Vagina (tissue), 2 donors: Measurements from ENCODE around the gene DNM3.

Experiments
- CTCF ChIP-seq, 3 experiments: fragments of 450-650 bp in 2 of 3; fragments of 200-600 bp in 1 of 3; sonication (generic) in 1 of 3; IDR thresholded peaks; one replicate each; pipeline ENCODE4 v1.5.1; 2017 to 2019; ENCODE audit warnings: antibody characterized with exemption in 3 of 3, mild to moderate bottlenecking in 2 of 3, moderate library complexity in 2 of 3
- POLR2A ChIP-seq, 2 donors: fragments of 450-650 bp; IDR thresholded peaks; one replicate each; pipeline ENCODE4 v1.6.1; 2017; ENCODE audit warnings: antibody characterized with exemption in 2 of 2, mild to moderate bottlenecking in 2 of 2, moderate library complexity in 2 of 2

GRCh38 chr1:172401477-172401876 lies 560.2 kb downstream of the DNM3 start:
- TF ChIP-seq CTCF (IDR thresholded peaks at IDR 0.05), result no peak
- TF ChIP-seq POLR2A (IDR thresholded peaks at IDR 0.05), result no peak
